Measurements from ENCODE around the gene PARVA. TPM values are rescaled to one million over a fixed set of nuclear protein-coding genes. Genes with fewer than 3 reads are reported as not detected.

The PARVA gene
- total and polyA plus RNA-seq, 2 experiments from 2014 or later = 37.4 to 46.2 TPM

DNA sequence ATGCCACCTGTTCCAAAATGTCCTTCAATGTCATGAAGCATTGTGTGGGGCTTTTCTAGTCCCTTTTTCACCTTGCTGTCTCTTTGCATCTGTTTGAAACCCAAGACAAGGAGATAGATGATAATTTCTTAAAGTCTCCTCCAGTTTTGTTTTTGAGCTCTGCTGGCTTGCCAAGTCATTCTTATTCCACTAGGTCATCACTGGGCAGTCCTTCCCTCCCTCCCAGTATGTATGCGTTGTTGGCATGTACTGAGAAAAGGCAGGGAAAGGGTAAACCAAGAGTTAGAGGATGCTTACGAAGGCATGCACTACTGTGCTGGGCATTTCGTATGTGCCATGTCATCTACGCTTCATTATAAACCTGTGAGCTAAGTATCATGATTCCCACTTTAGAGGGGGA lies 78.6 kb downstream of the PARVA start:
- H3K9me3 ChIP-seq (ENCODE audit: low read depth) = no peaks in the 10 kb centered on the region
- TF ChIP-seq, protein P1, sequence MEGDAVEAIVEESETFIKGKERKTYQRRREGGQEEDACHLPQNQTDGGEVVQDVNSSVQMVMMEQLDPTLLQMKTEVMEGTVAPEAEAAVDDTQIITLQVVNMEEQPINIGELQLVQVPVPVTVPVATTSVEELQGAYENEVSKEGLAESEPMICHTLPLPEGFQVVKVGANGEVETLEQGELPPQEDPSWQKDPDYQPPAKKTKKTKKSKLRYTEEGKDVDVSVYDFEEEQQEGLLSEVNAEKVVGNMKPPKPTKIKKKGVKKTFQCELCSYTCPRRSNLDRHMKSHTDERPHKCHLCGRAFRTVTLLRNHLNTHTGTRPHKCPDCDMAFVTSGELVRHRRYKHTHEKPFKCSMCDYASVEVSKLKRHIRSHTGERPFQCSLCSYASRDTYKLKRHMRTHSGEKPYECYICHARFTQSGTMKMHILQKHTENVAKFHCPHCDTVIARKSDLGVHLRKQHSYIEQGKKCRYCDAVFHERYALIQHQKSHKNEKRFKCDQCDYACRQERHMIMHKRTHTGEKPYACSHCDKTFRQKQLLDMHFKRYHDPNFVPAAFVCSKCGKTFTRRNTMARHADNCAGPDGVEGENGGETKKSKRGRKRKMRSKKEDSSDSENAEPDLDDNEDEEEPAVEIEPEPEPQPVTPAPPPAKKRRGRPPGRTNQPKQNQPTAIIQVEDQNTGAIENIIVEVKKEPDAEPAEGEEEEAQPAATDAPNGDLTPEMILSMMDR (IDR thresholded peaks at IDR 0.05; ENCODE audit: poor library complexity) = no peak
- no peak for TF ChIP-seq EZH2phosphoT487 (IDR thresholded peaks at IDR 0.05; ENCODE audit: low read depth, severe bottlenecking, unreplicated experiment)
- no peak for TF ChIP-seq EZH2 (IDR thresholded peaks at IDR 0.05; ENCODE audit: borderline replicate concordance)
- no peaks in the 10 kb centered on the region for H3K9me2 ChIP-seq (replicated peaks; ENCODE audit: insufficient read depth)
- 94% methylated on average over 4 of the region's 4 CpGs for WGBS (ENCODE audit: low lambda C conversion rate, missing lambda C conversion rate)
- H3K4me1 ChIP-seq (ENCODE audit: insufficient read depth) = no peaks in the 10 kb centered on the region
- no peak overlapping the region for H3K4me3 ChIP-seq
- DNase-seq (ENCODE audit: low spot score) = no peak
- peaks cover 61% of the 10 kb centered on the region for H3K79me2 ChIP-seq
- no peaks in the 10 kb centered on the region for H4K20me1 ChIP-seq (ENCODE audit: insufficient read depth, poor library complexity, severe bottlenecking)
- H3K27me3 ChIP-seq = no peaks in the 10 kb centered on the region
- no peaks in the 10 kb centered on the region for H3K36me3 ChIP-seq (replicated peaks; ENCODE audit: insufficient read depth, low read depth)
- H2AFZ ChIP-seq = no peak overlapping the region
- H3K4me2 ChIP-seq = no peak overlapping the region
- no peak overlapping the region for H3K27ac ChIP-seq

DNA sequence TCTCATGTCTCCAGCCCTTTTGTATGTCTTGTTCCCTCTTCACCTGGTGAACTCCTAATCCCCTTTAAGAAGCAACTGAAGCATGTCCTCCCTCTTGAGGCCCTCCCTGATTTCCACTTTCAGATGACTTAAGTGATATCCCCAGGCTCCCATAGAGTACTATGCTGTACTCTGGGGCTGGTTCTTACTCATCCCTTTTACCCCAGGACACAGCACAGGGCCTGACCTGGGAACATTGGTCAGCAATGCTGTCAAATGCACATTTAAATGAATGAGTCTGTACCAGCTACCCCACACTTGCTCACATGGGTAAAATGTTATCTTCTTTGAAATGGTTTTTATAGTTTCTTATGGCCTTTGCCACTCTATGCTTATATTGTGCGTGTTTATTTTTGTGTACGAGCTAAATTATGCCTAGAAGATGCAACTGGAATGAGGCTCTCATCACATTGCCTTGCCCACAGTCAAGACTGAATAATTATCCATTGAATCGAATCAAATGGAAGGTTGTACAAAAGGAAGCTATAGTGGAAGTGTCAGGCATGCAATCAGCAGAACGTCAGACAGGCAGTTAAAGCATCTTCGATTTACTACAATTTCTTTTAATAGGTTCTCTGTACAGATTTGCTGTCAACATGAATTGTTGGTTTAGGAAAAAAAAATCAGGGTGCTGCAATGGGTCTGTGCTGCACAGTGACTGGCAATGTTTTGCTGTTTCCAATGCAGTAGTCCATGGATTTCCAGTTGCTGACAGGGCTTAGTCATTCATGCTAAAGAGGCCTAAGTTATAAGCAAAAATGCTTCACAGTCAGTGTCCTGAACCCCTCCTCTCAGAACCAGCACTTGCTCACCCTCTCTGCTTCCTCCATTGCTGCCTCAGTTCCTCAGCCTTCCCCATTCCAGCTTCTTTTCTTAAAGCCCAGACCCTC lies 79.5 kb downstream of the PARVA start:
- H3K27ac ChIP-seq = no peak overlapping the region
- no peaks in the 10 kb centered on the region for H3K9me2 ChIP-seq (replicated peaks; ENCODE audit: insufficient read depth)
- no peak overlapping the region for H3K4me3 ChIP-seq
- no peaks in the 10 kb centered on the region for H3K9me3 ChIP-seq (ENCODE audit: low read depth)
- H3K79me2 ChIP-seq = peaks cover 61% of the 10 kb centered on the region
- no peak overlapping the region for H3K4me2 ChIP-seq
- TF ChIP-seq, protein P1 (IDR thresholded peaks at IDR 0.05; ENCODE audit: poor library complexity) = no peak
- no peak for TF ChIP-seq EZH2phosphoT487 (IDR thresholded peaks at IDR 0.05; ENCODE audit: low read depth, severe bottlenecking, unreplicated experiment)
- TF ChIP-seq EZH2 (IDR thresholded peaks at IDR 0.05; ENCODE audit: borderline replicate concordance) = no peak
- H3K36me3 ChIP-seq (replicated peaks; ENCODE audit: insufficient read depth, low read depth) = no peaks in the 10 kb centered on the region
- no peaks in the 10 kb centered on the region for H3K4me1 ChIP-seq (ENCODE audit: insufficient read depth)
- H4K20me1 ChIP-seq (ENCODE audit: insufficient read depth, poor library complexity, severe bottlenecking) = no peaks in the 10 kb centered on the region
- no peak for DNase-seq (ENCODE audit: low spot score)
- no peaks in the 10 kb centered on the region for H3K27me3 ChIP-seq
- H2AFZ ChIP-seq = no peak overlapping the region
- whole genome bisulfite sequencing (ENCODE audit: low lambda C conversion rate, missing lambda C conversion rate) = 71% methylated on average over 5 of the region's 5 CpGs

DNA sequence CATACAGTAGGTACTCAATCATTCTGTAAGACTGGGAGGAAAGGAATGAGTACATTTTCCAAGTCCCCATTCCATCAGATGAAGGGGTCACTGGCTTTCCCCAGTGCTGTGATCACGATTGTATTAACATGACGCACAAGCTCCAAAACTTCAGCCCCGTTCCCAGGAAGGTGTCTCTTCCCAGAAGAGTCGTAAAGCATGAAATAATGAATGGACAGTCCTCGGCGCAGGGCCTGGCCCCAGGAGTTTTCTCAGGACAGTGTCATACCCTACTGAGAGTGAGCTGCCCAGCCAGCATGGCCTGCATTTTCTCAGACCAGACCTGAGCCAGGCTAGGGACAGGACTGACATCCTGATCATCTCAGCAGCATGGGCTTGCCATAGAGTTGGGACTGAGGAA lies 80.7 kb downstream of the PARVA start:
- H3K9me2 ChIP-seq (replicated peaks; ENCODE audit: insufficient read depth) = no peaks in the 10 kb centered on the region
- H3K9me3 ChIP-seq (ENCODE audit: low read depth) = no peaks in the 10 kb centered on the region
- no peak overlapping the region for H3K4me3 ChIP-seq
- no peaks in the 10 kb centered on the region for H3K4me1 ChIP-seq (ENCODE audit: insufficient read depth)
- no peak for TF ChIP-seq EZH2phosphoT487 (IDR thresholded peaks at IDR 0.05; ENCODE audit: low read depth, severe bottlenecking, unreplicated experiment)
- TF ChIP-seq, protein P1 (IDR thresholded peaks at IDR 0.05; ENCODE audit: poor library complexity) = no peak
- no peak for TF ChIP-seq EZH2 (IDR thresholded peaks at IDR 0.05; ENCODE audit: borderline replicate concordance)
- no peaks in the 10 kb centered on the region for H3K27me3 ChIP-seq
- peaks cover 65% of the 10 kb centered on the region for H3K79me2 ChIP-seq
- H3K36me3 ChIP-seq (replicated peaks; ENCODE audit: insufficient read depth, low read depth) = no peaks in the 10 kb centered on the region
- no peak overlapping the region for H3K4me2 ChIP-seq
- 85% methylated on average over 6 of the region's 6 CpGs for WGBS (ENCODE audit: low lambda C conversion rate, missing lambda C conversion rate)
- no peak overlapping the region for H2AFZ ChIP-seq
- no peak for DNase-seq (ENCODE audit: low spot score)
- no peaks in the 10 kb centered on the region for H4K20me1 ChIP-seq (ENCODE audit: insufficient read depth, poor library complexity, severe bottlenecking)
- H3K27ac ChIP-seq = no peak overlapping the region
